Fibroblast of skin of scalp (primary cell): Measurements from ENCODE around the gene HNRNPA1L2. TPM values are rescaled to one million over a fixed set of nuclear protein-coding genes. Genes with fewer than 3 reads are reported as not detected.
"Not testable (repeated sequence)": the region's sequence is repeated elsewhere in the genome, so short reads cannot be mapped to it uniquely, and the experiment has no call there.

Source experiments
- DNase-seq: peaks from one replicate; pipeline ENCODE4 v3.0.0-alpha.2; 2013
- polyA plus RNA-seq, 2 experiments: library from polyadenylated mRNA; unstranded; fragments of 120-200 nt; gene quantifications; one replicate each; pipeline ENCODE4 v1.2.1, GENCODE V29; 2013; ENCODE audit not compliant: insufficient read length in 2 of 2

Gene HNRNPA1L2
- 7.7 TPM for polyA plus RNA-seq (2013, experiment 1 of 2; ENCODE audit: insufficient read length)
- 9.7 TPM for polyA plus RNA-seq (2013, experiment 2 of 2; ENCODE audit: insufficient read length)

- DNase-seq = no peak
These were observed at the start of gene HNRNPA1L2 for GRCh38 chr13:52642131-52642530. Gene HNRNPA1L2, plus strand, starts transcription at chr13:52642431. Its CDS starts 62 bp downstream, at chr13:52642493.

GRCh38 chr13:52593175-52593574, 49.1 kb upstream of the HNRNPA1L2 start:
- DNase-seq = not testable (repeated sequence)

GRCh38 chr13:52593812-52594211, 48.4 kb upstream of the HNRNPA1L2 start:
- not testable (repeated sequence) for DNase-seq

GRCh38 chr13:52594295-52594694, 47.9 kb upstream of the HNRNPA1L2 start:
- DNase-seq = not testable (repeated sequence)

- DNase-seq = no peak
These were observed 44.6 kb upstream of the HNRNPA1L2 start for GRCh38 chr13:52597676-52598075.

GRCh38 chr13:52599037-52599847, 43.0 kb upstream of the HNRNPA1L2 start:
- no peak for DNase-seq

- DNase-seq = no peak
These were observed 42.2 kb upstream of the HNRNPA1L2 start for GRCh38 chr13:52599848-52600603.

GRCh38 chr13:52600666-52601065, 41.6 kb upstream of the HNRNPA1L2 start:
- DNase-seq = no peak

- DNase-seq = not testable (repeated sequence)
These were observed 38.9 kb upstream of the HNRNPA1L2 start for GRCh38 chr13:52603316-52603715.

GRCh38 chr13:52606126-52606525, 36.1 kb upstream of the HNRNPA1L2 start:
- DNase-seq = not testable (repeated sequence)

- not testable (repeated sequence) for DNase-seq
These were observed 35.4 kb upstream of the HNRNPA1L2 start for GRCh38 chr13:52606795-52607194.

GRCh38 chr13:52608184-52608583, 34.0 kb upstream of the HNRNPA1L2 start:
- DNase-seq = not testable (repeated sequence)

- DNase-seq = peak; percentile 32
These were observed 33.1 kb upstream of the HNRNPA1L2 start for GRCh38 chr13:52609013-52609606.

- DNase-seq = not testable (repeated sequence)
These were observed 32.1 kb upstream of the HNRNPA1L2 start for GRCh38 chr13:52610158-52610557.

- DNase-seq = no peak
These were observed 27.0 kb upstream of the HNRNPA1L2 start for GRCh38 chr13:52615134-52615801.

GRCh38 chr13:52615812-52616211, 26.4 kb upstream of the HNRNPA1L2 start:
- DNase-seq = no peak

- peak; percentile 86 for DNase-seq
These were observed 24.9 kb upstream of the HNRNPA1L2 start for GRCh38 chr13:52617070-52618060.

GRCh38 chr13:52631083-52631690, 11.0 kb upstream of the HNRNPA1L2 start:
- DNase-seq = not testable (repeated sequence)

- DNase-seq = no peak
These were observed 3.4 kb upstream of the HNRNPA1L2 start for GRCh38 chr13:52638666-52639328.

GRCh38 chr13:52644108-52644507, 1.9 kb downstream of the HNRNPA1L2 start:
- no peak for DNase-seq
